HuH-7 (cell line): ENCODE results near the gene HSPA1B.
A peak's percentile ranks its signal among the peaks of the same experiment; 100 is the strongest.
"Not testable (repeated sequence)": the region's sequence is repeated elsewhere in the genome, so short reads cannot be mapped to it uniquely, and the experiment has no call there.

ENCODE experiments used
- DNase-seq: peaks from one replicate; pipeline ENCODE4 v3.0.0; 2011; ENCODE audit warnings: low spot score

Gene HSPA1B

DNA sequence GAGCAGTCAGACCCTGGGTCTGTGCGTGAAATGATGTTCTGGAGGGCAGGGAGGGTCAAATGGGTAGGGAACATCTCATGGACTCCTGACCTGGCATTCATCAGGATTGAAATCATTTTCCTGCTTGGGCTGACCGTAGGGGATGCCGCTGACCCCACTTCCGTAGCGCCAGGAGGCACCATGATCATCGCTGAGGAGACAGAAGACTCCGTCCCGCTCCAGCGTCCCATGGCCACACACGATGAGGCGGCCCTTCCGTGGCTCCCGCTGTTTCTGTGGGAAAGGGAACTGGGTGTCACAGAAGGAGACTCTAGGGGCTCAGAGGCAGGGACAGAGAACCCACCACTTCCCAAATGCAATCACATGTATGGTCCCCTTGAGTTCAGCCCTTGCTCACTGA, 32.8 kb downstream of the HSPA1B start:
- no peak for DNase-seq

DNA sequence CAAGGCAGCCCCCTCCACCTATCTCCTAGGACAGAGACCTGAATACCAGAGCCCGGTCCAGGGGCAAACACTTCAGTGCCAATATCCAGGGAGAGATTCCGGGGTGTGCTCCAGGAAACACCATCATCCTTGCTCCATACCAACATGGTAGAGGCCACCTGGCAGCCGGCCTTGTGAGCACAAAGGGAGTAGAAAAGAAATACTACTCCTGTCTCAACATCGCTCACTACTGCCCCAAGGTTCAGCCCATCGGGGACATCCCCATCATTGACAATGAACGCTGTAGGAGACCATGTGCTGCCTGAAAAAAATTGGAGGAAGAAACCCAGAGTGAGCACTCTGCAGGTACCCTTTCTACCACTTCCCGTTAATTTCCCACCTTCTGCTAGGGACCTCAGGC, 33.6 kb downstream of the HSPA1B start:
- no peak for DNase-seq

- no peak for DNase-seq
Measured at GRCh38 chr6:31861919-31862343, 34.4 kb downstream of the HSPA1B start.

- DNase-seq = peak; percentile 99
Measured at GRCh38 chr6:31862344-31863235, 35.1 kb downstream of the HSPA1B start, which contains the start of gene NEU1. Gene NEU1, minus strand, starts transcription at chr6:31862821. Its CDS starts 45 bp downstream, at chr6:31862776.

DNA sequence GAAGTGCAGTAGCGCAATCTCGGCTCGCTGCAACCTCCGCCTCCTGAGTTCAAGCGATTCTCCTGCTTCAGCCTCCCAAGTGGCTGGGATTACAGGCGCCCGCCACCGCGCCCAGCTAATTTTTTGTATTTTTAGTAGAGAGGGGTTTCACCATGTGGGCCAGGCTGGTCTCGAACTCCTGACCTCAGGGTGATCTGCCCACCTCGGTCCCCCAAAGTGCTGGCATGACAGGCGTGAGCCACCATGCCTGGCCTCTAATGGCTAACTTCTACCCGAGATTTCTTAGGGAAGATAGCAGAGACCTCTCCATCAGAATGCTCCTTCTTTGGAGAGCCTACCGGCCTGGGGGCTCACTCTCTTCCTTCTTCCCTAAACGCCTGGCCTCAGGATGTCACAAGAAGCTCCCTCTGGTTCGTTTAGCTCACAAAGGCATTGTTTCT, 36.6 kb downstream of the HSPA1B start:
- not testable (repeated sequence) for DNase-seq

DNA sequence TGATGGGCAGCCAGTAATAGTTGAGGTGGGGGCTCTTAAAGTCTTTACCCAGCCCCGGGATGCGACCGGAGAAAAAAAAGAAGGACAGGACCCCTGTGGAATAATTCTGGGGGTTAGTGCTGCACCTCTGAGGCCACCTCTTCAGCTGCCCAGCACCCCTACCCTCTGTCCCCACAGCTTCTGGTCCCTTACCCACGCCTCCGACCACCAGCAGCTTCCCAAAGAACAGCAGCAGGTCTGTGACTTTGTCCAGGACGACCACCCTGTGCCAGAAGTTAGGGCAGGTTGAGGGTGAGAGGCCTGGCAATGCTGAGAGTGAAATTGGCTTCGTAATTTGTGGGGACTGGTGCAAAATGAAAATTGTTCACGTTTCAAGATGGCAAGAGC, 37.3 kb downstream of the HSPA1B start:
- no peak for DNase-seq

DNA sequence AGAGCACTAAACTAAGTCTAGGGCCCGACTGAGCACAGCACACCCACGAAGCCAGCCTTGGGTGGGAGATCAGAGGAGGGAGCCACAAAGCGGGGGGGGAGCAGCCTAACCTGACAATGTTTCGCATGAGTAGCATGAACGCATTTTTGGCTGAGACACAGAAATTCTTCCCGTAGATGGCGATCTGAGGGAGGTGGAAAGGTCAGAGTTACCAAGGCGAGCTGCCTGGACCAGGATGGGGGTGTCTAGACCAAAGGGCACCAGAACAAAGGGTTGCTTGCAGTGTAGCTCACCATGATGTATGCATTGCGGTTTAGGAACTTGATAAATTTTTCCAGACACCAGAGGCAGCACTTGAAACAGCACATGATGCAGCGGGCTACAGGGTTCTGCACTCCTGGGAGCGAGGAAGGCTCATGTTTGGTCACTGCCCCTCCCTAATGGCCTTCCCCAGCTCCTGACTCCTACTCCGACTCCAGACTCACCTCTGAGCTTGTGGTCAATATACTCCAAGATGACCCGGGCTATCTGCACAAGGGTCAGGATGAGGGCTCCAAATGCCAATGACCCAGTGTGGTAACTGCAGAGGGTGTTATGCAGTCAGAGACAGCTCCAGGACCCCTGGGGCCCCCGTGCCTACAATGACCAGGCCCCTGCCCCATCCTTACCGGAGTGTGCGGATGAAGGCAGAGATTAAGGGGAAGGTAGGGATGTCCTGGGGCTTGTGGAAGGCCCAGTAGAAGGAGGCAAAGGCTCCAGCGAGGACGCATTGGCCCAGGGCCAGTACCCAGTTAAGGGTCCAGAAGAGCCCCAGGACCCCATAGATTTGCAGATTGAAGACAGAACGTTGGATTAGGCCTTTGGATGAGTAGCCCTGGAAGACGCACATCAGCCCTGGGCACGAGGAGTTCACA, 37.9 kb downstream of the HSPA1B start:
- peak; percentile 74 for DNase-seq

GRCh38 chr6:31868658-31868971, 41.1 kb downstream of the HSPA1B start:
- DNase-seq = not testable (repeated sequence)

- DNase-seq = no peak
Measured at GRCh38 chr6:31869343-31869742, 41.8 kb downstream of the HSPA1B start.

DNA sequence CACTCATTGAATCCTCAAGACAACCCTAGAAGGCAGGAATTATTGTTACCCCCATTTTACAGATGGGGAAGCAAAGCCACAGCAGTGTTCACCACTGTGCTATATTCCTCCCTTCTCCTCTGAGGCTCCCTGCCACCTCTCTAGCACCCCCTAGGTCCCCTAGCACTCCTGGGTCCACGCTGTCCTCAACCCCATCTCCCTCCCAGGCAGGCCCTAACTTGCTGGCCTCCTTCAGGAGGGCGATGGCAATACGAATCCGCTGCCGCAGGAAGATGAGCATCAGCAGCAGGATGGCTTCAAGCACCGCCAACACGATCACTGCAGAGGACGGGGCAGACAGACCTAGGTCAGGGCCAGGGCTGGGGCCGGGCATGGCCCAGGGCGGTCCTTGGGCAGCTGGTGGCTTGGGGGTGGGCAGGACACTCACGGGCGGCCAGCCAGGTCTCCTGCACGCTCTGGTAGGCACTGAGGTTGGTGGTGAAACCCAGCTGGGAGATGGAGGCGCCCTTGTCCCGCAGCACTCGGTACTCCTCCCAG, 42.9 kb downstream of the HSPA1B start:
- no peak for DNase-seq

- no peak for DNase-seq
Measured at GRCh38 chr6:31871046-31871659, 43.6 kb downstream of the HSPA1B start.

GRCh38 chr6:31874084-31874670, 46.6 kb downstream of the HSPA1B start:
- DNase-seq = no peak

GRCh38 chr6:31874836-31875572, 47.5 kb downstream of the HSPA1B start:
- no peak for DNase-seq

DNA sequence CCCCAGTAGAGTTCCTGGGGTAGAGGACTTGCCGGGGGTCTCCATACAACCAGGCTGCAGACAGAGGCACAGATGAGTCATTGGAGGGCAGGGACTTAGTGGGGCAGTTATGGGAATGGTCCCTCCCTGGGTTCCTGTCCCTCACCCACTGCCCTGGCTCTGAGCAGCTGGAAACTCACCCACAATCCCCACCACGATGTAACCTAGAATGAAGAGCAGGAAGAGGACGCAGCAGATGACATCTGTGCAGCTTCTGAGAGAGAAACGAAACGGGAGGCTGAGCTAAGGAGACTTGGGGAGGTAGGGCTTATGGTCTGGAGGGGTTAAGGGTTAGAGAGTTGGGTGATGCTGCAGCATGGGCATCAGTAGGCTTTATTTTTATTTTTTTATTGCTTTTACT, 48.3 kb downstream of the HSPA1B start:
- no peak for DNase-seq

DNA sequence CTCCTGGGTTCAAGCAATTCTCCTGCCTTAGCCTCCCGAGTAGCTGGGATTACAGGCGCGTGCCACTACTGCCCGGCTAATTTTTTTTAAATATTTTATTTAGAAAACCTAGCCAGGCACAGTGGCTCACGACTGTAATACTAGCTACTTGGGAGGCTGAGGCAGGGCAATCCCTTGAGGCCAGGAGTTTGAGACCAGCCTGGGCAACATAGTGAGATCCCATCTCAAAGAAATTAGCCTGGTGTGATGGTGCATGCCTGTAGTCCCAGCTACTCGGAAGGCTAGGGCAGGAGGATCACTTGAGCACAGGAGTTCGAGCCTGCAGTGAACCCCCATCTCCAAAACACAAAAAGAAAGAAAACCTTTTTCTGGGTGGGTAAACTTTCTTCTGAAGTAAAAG, 48.8 kb downstream of the HSPA1B start:
- DNase-seq = no peak

DNA sequence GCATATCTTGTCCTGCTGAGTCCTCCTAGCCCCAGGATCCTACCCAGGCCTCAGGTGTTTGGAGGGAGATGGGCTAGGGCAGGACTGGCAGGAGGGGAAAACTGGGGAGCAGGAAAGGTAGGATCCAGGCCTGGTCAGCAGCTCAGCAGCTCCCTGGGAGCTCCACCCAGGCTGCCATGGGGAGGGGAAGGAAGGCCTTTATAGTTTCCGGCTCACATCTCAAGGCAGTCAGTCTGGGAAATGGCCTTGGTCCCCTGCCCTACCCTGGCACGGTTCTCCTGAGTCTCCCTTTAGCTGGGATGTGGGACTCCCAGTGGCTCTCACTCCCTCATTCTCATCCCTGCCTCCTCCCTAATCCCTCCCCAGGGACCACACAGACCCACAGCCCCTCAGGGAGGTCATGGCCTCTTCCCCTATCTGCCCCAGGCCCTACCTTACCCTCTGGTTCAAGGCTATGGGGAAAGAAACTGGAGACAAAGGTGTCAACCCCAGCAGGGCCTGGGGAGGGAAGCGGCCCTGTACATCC, 49.6 kb downstream of the HSPA1B start:
- no peak for DNase-seq

GRCh38 chr6:31877651-31878161, 50.2 kb downstream of the HSPA1B start:
- DNase-seq = peak; percentile 59

DNA sequence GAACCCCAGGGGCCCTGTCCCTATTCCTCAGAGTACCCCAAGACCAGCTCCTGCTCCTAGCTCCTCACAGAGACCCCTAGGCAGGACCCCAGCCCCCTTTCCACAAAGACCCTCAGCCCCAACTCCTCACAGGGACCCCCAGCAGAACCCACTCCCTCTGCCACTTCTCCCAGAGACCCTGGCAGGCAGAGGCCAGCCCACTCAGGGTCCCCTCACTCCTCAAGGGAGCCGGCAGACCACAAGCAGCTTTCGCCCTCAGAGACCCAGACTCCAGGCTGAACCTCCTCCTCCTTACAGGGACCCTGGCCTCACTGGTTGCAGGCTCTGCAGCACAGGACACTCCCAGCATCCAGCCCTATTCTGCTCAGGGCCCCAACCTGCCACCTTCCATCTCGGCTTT, 50.7 kb downstream of the HSPA1B start:
- DNase-seq = no peak

DNA sequence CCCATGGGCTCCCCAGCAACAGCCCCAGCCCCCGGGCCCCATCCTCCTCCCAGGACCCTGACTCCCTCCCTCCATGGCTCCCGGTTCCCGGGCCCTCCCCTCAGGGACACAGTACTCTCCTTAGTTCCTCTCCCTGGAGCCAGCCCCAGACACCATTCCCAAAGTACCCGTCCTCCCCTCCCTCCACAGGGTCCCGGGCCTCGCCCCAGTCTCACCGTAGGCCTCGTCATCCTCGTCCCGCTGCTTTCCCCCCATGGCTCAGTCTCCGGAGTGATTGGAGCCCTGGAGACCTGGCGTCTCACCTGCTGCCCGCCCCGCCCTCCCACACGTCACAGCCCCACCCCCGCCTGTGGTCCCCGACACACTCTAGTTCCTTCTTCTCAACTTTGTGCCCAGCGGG, 51.2 kb downstream of the HSPA1B start, which contains the start of gene SLC44A4:
Gene SLC44A4 (minus strand): TSS at position 272 of the 400 bp plus-strand sequence. CDS start 17 bp downstream, at position 255.
- DNase-seq = no peak

- no peak for DNase-seq
Measured at GRCh38 chr6:31879143-31879542, 51.6 kb downstream of the HSPA1B start.
